Left cardiac atrium (tissue), 4 donors: ENCODE results near the gene AGPAT3. TPM values are rescaled to one million over a fixed set of nuclear protein-coding genes. Genes with fewer than 3 reads are reported as not detected.

ENCODE experiments used
- ATAC-seq, 2 donors: fragments of 200-7000 bp; cut with Tn5 transposase; one replicate each; pipeline ENCODE4 v1.9.1; 2020; ENCODE audit warnings: mild to moderate bottlenecking in 2 of 2, moderate library complexity in 2 of 2
- DNase-seq: peaks from one replicate; pipeline ENCODE4 v3.0.0-alpha.2; 2020
- intact Hi-C, 2 donors: fragments of 100-400 bp; cut with DNase I; formaldehyde crosslinking; loops; one replicate each; pipeline versions ENCODE4 v1.14.1 to v1.15.1; 2022 to 2023
- total RNA-seq, 2 donors: library from RNA; stranded (reverse); fragmentation: NEBNext Ultra II Directional; extraction: Animal tissue kit (Norgen Biotek cat#: 25700); gene quantifications; one replicate each; pipeline ENCODE4 v1.2.1, GENCODE V29; 2021
- donor health status: DM: no; HTN: yes; CAD: no.
- donor health status: DM: no; HTN: yes; CAD: no; lungs with severe emphysema.
- donor health status: DM: yes; HTN: yes; CAD: no.
- donor health status: Dilated cardiomyopathy.

Gene AGPAT3
- total RNA-seq, 2 donors from 2014 or later, result 65.1 to 69.4 TPM

DNA sequence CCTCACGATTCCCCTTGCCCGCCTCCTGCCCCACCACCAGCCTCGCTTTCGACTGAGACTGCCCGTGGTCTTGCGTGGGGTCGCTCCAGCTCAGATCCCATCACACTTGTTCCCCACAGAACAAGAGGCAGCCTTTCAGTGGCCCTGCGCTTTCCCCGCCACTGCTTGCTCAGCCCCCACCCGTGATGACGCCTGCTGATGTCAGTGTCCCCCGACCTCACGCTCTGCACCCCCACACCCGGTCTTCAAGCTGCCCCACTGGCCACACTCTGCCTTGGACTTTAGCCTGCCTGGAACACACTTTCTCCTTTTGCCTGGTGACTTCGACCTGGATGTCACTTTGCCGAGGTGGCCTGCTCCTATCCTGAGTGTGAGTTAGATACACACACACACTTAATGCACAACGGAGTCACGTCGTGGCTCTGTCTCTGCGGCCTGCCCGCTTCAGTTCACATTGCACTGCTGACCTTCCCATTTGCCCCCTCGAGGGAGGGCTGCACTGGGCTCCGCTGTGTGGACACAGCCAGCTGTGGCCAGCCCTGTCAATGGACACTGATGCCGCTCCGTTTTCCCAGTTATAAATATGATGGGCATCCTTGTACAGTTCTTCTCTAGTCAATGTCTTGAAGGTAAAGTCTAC lies 13.0 kb downstream of the AGPAT3 start:
- DNase-seq, result no peak
- ATAC-seq, result no peak
- intact Hi-C loops, result no loop called here

DNA sequence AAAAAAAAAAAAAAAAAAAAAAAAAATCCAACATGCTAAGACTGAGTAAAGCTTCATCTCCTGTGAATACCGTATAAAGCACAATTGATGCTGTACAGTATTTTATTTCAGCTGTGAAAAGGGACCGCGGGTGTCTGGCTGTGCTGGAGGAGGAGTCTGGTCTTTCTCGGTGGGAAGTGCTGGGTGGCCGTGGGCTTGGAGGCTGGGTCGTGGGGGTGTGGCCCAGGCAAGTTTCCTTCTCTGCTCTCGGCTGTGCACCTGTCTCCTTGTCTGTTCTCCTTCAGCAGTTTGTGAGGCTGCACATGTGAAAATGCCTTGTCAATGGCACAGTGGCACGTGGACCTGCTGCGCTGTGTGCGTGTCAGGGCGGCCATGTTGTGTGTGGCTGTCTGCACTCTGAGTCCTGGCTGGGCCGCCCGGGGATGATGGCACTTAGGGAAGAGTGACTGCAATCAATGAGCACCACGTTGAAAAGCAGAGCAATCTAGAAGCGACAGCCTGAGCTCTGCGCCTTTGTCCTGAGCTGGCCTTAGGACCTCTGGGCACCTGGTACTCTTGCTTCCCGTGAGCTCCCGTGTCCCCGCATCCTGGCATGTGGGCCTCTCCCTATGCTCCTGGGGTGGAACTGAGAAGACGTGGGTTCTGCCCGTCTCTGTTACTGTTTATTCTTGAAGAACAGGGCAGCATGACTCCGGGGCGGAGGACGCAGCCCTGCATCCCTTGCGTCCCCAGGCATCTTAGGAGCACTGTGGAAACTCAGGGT lies 14.5 kb downstream of the AGPAT3 start:
- no peak for DNase-seq
- intact Hi-C loops, result no loop called here
- no peak for ATAC-seq

DNA sequence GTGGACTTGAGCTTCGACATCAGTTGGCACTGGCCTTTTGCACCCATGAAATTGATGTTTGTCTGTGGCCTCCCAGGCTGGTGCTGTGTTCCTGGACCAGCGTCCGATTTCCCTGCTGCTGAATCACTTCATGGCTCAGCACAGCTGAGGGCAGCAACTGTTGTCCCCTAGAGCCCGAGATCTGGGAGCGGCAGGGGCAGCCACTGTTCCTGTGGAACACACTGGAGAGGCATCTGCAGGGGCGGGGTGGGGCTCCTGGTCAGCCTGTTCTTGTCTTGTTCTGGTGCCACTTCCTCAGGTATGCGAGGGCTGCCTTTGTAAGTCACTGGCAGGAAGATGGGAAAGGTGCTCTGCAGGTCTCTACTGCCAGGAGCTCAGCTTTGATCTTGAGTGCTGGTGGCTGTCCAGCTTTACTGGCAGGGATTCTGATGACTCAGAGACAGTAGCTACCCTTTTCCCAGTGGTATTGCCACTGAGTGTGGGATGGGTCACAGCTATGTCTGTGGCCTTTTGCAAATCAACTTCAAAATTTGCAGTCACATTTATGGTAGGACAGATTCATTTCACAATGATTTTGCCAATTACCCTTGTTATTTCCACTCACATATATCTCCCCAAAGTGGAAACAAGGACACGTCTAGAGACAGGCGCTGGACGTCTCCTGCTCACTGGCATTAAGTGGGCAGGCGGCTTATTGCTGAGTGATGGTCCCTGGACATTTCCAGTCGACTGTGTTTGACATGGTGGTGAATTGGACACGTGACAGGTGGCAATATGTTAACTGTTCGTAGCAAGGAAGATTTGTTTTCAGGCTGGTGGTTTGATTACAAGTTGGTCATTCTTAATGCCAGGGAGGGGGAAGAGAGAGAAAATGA lies 15.3 kb downstream of the AGPAT3 start:
- ATAC-seq (peak; percentile 22 to 56), DNase-seq (no peak)
- intact Hi-C loops, result no loop called here

DNA sequence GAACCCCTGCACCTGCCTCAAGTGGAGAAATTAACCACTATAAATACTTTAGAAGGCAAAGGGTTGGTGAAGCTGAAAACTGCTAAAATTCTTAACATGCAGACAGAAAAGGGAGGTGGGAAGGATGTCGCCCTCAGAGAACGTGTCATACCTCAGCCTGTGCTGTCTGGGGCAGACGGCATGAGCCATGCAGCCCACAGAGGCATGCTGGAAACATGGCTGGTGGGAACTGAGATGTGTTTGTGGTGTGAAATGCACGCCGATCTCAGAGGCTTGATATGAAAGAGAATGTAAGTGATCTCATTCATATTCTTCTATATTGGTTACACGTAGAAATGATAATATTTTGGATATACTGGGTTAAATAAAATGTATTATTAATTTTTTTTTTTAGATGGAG lies 16.3 kb downstream of the AGPAT3 start:
- ATAC-seq (no peak), DNase-seq (no peak)
- intact Hi-C loops, result no loop called here

DNA sequence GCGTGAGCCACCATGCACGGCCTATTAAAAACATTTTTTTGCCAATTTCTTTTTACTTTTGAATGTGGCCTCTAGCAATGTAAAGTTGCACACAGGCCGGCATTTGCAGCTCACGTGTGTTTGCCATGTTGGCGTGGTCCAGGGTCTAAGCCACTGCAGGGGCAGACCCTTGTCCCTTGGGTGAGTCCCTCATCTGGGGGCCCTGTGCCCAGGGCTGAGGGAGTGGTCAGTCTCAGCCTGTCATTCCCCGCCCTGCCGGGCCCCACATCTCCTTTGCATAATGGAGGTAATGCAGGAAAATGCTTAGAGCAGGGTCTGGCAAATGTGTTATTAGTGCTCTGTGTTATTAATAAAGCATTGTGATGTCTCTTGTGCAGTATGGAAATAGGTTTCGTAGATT lies 16.9 kb downstream of the AGPAT3 start:
- intact Hi-C loops, result no loop called here
- no peak for DNase-seq
- no peak for ATAC-seq

DNA sequence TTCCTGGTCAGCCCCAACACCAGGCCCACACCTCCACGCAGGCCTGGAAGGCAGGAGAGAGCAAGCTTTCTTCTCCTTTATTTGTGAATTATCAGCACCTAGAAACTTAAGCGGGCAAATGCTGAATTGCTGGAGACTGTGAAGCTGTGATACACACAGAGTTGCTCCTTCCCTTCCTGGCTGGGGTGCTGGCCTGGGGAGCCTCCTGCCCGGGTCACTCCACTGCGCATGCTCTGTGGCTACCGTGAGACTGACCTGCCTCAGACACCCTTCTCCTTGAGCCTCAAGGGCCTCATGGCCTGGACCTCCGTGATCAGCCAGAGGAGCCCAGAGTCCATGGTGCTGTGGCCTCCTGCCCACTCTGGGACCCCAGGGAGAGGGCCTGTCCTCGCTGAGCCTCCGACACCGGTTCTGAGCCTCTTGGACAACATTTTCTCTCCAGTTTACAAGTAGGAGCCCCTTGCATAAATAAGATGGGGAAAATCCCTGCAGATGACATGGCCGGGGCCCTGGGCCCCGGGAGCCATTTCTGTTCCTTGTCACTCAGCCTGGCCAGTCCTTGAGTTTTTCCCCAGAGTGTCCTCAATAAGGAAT lies 18.0 kb downstream of the AGPAT3 start:
- intact Hi-C loops, result no loop called here
- DNase-seq (no peak), ATAC-seq (no peak)

DNA sequence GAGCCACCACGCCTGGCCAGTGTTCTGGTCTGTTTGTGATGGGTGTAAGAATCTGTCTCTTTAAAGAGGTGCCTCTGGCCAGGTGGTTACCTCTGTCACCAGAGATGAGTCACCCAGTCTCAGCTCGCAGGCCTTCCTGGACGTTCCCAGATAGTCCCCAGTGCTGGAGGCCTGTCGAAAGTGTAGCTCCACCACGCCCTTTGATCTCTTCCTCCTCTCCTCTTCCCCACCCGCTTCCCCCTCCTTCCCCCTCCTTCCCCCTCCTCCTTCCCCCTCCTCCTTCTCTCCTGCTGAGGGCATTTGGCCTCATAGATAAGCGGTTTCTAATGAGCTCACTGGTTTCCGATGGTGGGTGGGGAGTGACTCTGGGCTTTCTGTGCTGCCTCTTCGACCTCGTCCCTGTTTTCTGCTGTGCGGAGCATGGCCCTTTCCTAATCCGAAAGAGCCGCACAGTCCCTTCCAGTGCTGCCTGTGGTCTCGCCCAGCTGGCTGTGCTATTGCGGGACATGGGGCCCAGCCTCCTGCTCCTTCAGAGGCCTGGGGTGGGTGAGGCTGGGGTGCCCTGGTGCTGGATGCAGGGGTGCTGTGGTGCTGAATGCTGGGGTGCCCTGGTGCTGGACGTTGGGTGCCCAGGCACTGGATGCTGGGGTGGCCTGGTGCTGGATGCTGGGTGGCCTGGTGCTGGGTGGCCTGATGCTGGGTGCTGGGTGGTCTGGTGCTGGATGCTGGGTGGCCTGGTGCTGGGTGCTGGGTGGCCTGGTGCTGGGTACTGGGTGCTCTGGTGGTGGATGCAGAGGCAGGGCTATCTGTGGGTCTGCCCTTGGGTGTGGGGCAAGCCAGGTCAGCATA lies 19.2 kb downstream of the AGPAT3 start:
- ATAC-seq (peak; percentile 53 to 68), DNase-seq (peak; percentile 42)
- intact Hi-C loops, result no loop called here

DNA sequence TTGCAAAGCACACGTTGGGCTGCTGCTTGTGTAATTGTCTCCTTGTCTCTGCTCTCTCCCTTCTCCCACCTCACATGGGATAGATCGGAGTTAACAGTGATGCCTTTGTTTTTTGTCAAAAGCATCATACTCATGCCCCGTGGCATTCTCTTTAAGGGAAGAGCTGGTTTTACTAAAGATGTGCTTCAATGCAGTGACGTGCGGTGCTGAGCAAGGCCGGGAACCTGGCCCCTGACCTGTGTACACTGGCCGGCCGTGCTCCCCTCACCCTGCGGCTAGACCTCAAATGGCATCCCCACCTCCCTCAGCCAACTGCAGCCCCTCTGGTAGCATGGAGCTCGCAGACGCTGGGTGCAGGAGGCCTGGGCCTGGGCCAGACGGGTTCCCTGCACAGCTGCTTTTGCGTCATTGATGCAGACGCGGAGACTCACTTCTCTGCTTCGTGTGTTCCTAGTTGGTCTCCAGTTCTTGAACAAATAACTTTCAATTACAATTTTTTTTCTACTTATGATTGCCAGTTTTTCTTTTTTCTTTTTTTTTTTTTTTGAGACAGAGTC lies 19.9 kb downstream of the AGPAT3 start:
- intact Hi-C loops, result no loop called here
- ATAC-seq (peak; percentile 17 to 27), DNase-seq (peak; percentile 39)

DNA sequence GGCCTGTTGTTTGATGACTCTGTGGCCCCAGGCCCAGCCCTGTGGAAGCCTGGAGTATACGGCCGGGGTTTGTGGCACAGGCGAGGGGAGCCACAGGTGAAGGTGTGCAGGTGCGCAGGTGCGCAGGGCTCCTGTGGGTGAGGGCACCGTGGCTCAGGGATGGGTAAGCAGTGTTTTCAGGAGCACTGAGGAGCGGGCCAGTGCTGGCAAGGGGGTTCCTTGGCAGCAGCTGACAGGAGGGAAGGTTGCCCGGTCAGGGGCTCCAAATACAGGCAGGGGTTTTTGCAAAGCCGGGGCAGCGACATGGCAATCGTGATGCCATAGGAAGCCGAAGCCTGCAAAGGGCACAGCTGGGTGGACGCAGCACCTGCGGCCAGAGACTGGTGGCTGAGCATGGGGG lies 20.7 kb downstream of the AGPAT3 start:
- DNase-seq, result no peak
- intact Hi-C loops, result no loop called here
- no peak for ATAC-seq

DNA sequence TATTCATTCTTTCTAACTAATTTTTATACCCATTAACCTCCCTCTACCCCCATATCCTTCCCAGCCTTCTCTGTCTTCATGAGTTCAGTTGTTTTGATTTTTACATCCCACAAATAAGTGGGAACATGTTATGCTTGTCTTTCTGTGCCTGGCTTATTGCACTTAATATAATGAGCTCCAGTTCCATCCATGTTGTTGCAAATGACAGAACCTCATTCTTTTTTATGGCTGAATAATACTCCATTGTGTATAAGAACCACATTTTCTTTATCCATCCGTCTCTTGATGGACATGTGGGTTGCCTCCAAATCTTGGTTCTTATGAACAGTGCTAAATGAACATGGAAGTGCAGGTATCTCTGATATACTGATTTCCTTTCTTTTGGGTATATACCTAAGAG lies 21.5 kb downstream of the AGPAT3 start:
- ATAC-seq (no peak), DNase-seq (no peak)
- intact Hi-C loops, result no loop called here

DNA sequence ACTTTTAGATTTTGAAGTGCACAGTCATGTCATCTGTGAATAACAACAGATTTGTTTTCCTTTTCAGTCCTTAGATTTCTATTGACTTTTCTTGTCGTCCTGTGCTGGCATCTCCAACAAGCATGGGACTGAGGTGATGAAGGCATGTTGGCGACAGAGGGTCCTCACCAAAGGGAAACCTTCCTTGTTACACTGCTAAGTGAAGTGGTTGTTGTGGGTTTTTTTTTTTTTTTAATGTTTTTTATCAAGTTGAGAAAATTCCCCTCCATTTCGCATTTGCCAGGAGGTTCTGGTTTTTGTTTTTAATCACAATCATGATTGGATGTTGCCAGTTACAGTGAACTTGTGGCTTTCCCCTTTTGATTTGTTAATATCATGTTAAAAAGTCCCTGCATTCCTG lies 24.0 kb downstream of the AGPAT3 start:
- intact Hi-C loops, result no loop called here
- ATAC-seq (no peak), DNase-seq (no peak)

DNA sequence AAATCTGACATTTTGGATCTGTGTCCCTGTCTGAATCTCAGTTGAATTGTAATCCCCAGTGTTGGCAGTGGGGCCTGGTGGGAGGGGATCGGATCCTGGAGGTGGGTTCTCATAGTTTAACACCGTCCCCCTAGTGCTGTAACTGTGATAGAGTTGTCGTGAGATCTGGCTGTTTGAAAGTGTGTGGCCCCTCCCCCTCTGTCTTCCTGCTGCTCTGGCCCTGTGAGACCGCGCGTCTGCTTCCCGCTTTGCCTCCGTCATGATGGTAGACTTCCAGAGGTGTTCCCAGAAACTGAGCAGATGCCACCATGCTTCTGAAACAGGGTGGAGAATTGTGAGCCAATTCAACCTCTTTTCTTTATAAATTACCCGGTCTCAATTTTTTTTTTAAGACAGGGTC lies 25.0 kb downstream of the AGPAT3 start:
- ATAC-seq (no peak), DNase-seq (no peak)
- intact Hi-C loops, result no loop called here

DNA sequence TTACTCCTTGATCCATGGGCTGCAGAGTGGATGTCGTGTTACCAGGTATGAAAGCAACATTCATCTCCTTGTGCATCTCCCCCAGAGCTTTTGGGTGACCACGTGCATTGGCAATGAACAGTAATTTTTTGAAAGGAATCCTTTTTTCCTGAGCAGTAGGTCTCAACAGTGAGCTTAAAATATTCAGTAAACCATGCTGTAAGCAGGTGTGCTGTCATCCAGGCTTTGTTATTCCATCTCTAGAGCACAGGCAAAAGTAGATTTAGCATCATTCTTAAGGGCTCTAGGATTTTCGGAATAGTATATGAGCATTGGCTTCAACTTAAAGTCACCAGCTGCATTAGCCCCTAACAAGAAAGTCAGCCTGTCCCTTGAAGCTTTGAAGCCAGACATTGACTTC lies 27.3 kb downstream of the AGPAT3 start:
- DNase-seq (no peak), ATAC-seq (no peak)
- intact Hi-C loops, result no loop called here

DNA sequence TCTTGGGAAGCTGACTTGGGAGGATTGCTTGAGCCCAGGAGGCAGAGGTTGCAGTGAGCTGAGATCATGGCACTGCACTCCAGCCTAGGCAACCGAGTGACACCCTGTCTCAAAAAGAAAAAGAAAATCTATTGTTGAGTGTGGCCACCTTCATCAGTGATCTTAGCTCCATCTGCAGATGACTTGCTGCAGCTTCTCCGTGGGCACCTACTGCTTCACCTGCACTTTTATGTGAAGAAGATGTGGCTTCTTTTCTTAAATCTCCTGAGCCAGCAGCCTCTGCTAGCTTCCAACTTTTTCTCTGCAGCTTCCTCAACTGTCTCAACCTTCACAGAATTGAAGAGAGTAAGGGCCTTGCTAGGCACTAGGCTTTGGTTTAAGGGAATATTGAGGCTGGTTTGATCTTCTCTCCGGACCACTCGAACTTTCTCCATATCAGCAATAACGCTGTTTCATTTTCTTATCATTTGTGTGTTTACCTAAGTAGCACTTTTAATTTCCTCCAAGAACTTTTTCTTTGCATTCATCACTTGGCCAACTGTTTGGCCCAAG lies 28.0 kb downstream of the AGPAT3 start:
- DNase-seq, result no peak
- intact Hi-C loops, result no loop called here
- no peak for ATAC-seq

DNA sequence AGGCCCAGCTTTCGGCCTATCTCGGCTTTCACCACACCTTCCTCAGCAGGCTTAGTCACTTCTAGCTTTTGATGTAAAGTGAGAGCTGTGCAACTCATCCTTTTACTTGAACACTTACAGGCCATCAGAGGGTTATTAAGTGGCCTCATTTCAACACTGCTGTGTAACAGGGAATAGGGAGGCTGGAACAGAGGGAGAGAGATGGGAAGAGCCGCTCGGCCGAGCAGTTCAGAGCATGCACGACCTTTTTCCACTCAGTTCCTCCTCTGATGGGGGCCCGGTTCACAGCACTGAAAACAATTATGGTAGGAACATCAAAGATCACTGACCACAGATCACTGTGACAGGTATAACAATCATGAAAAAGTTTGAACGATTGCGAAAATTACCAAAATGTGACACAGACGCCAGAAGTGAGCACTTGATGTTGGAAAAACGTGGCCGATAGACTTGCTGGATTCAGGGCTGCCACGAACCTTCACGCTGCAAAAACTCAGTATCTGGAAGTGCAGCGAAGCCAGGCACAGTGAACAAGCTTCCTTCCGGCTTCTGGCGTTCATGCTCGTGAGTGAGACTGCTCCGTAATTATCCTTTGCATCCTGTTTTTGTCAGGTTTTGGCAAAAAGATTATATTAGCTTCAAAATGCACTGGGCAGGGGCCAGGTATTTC lies 28.6 kb downstream of the AGPAT3 start:
- intact Hi-C loops, result no loop called here

DNA sequence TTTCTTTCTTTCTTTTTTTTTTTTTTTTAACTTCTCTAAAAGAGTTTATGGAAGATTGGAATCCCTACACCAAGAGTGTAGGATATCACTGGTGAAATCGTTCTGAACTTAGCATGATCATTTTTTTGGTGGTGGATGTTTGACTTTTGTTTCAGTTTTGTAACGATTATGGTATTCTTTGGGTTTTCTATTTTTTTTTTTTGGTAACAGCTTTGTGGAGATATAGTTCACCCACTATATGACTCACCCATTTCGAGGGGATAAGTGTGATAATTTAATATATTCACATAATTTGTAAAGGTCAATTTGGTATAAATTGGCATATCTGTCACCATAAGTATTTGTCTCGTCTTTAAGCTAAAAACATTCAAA lies 29.2 kb downstream of the AGPAT3 start:
- intact Hi-C loops, result no loop called here
- no peak for ATAC-seq
- DNase-seq, result no peak

More for the DNA sequence above, 28.6 kb downstream of the AGPAT3 start:
- peak; percentile 44 to 48 for ATAC-seq
- no peak for DNase-seq

DNA sequence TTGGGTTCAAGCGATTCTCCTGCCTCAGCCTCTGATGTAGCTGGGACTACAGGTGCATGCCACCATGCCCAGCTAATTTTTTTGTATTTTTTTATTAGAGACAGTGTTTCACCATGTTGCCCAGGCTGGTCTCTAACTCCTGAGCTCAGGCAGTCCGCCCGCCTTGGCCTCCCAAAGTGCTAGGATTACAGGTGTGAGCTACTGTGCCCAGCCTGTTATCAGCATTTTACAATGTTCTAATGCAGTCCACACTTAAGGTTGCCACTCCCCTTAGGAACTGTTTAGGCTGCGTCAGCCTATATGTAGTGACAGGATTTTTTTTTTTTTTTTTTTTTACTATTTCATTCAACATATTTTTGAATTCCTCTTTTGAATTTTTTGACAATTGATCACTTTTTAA lies 30.2 kb downstream of the AGPAT3 start:
- DNase-seq (no peak), ATAC-seq (no peak)
- intact Hi-C loops, result no loop called here
